Activated naive CD4-positive, alpha-beta T cell treated with anti-CD3 and anti-CD28 coated beads for 36 hours (primary cell): Measurements from ENCODE around the gene KLK14. TPM values are rescaled to one million over a fixed set of nuclear protein-coding genes. Genes with fewer than 3 reads are reported as not detected.

ENCODE experiments used
- CTCF ChIA-PET: fragments of 350-600 bp; sonication (Branson Sonifier 250); formaldehyde crosslinking; loops from one replicate; lab custom pipeline; 2021; ENCODE audit warnings: antibody characterized with exemption; lab: Charles Lee
- DNase-seq: peaks from one replicate; pipeline ENCODE4 v3.0.0-alpha.2; 2020
- H3K27ac Mint-ChIP-seq: one replicate; pipeline ENCODE4 v1.8.0; 2021; ENCODE audit warnings: mild to moderate bottlenecking, mixed read lengths
- H3K27me3 Mint-ChIP-seq: one replicate; pipeline ENCODE4 v1.8.0; 2021; ENCODE audit warnings: low read depth, mixed read lengths
- H3K36me3 Mint-ChIP-seq: one replicate; pipeline ENCODE4 v1.8.0; 2021; ENCODE audit warnings: low read depth, mixed read lengths
- H3K4me1 Mint-ChIP-seq: one replicate; pipeline ENCODE4 v1.8.0; 2021; ENCODE audit warnings: low read depth, mixed read lengths
- H3K4me3 Mint-ChIP-seq: one replicate; pipeline ENCODE4 v1.8.0; 2021; ENCODE audit warnings: mild to moderate bottlenecking, moderate library complexity, mixed read lengths
- H3K9me3 Mint-ChIP-seq: one replicate; pipeline ENCODE4 v1.8.0; 2021; ENCODE audit warnings: mixed read lengths
- intact Hi-C: fragments of 100-400 bp; cut with micrococcal nuclease; formaldehyde crosslinking; loops from one replicate; pipeline ENCODE4 v1.15.1; 2023
- total RNA-seq, 2 experiments: library from RNA; stranded (reverse); gene quantifications; one replicate each; pipeline ENCODE4 v1.2.3, GENCODE V29; 2021

Gene KLK14
- total RNA-seq, 2 experiments from 2014 or later = 0.69 to 0.79 TPM

- Mint-ChIP-seq H3K4me3 (no peak overlapping the region), H3K27ac (no peak overlapping the region), H3K9me3 (no peaks in the 10 kb centered on the region), H3K36me3 (no peaks in the 10 kb centered on the region), H3K27me3 (peaks cover 3% of the 10 kb centered on the region), H3K4me1 (no peaks in the 10 kb centered on the region)
- CTCF ChIA-PET = no interaction called here
- no peak for DNase-seq
- intact Hi-C loops = no loop called here
Measured at GRCh38 chr19:51079481-51080110, 3.1 kb downstream of the KLK14 start.

GRCh38 chr19:51078731-51079130 lies 4.0 kb downstream of the KLK14 start:
- CTCF ChIA-PET = no interaction called here
- no peaks in the 10 kb centered on the region for H3K4me1 Mint-ChIP-seq
- intact Hi-C loops = no loop called here
- no peaks in the 10 kb centered on the region for H3K36me3 Mint-ChIP-seq
- no peak for DNase-seq
- no peaks in the 10 kb centered on the region for H3K9me3 Mint-ChIP-seq
- no peak overlapping the region for H3K4me3 Mint-ChIP-seq
- H3K27me3 Mint-ChIP-seq = peaks cover 6% of the 10 kb centered on the region
- no peak overlapping the region for H3K27ac Mint-ChIP-seq

GRCh38 chr19:51078104-51078503 lies 4.6 kb downstream of the KLK14 start:
- Mint-ChIP-seq H3K27ac (no peak overlapping the region), H3K9me3 (peaks cover 6% of the 10 kb centered on the region), H3K27me3 (peaks cover 7% of the 10 kb centered on the region), H3K4me3 (no peak overlapping the region), H3K36me3 (no peaks in the 10 kb centered on the region), H3K4me1 (no peaks in the 10 kb centered on the region)
- CTCF ChIA-PET = no interaction called here
- no peak for DNase-seq
- intact Hi-C loops = no loop called here

GRCh38 chr19:51076631-51077213 lies 6.0 kb downstream of the KLK14 start:
- Mint-ChIP-seq H3K36me3 (no peaks in the 10 kb centered on the region), H3K9me3 (peaks cover 6% of the 10 kb centered on the region), H3K4me1 (no peaks in the 10 kb centered on the region), H3K27ac (no peak overlapping the region), H3K27me3 (peaks cover 7% of the 10 kb centered on the region), H3K4me3 (no peak overlapping the region)
- no peak for DNase-seq
- intact Hi-C loops = no loop called here
- CTCF ChIA-PET = interaction anchor here (0.6 kb wide), 1 partner anchor 247 kb away, joined by 4 read pairs; no protein-coding TSS in a partner anchor

GRCh38 chr19:51075998-51076397 lies 6.7 kb downstream of the KLK14 start:
- H3K36me3 Mint-ChIP-seq = no peaks in the 10 kb centered on the region
- intact Hi-C loops = no loop called here
- H3K27me3 Mint-ChIP-seq = peaks cover 7% of the 10 kb centered on the region
- H3K9me3 Mint-ChIP-seq = peaks cover 6% of the 10 kb centered on the region
- CTCF ChIA-PET = no interaction called here
- no peaks in the 10 kb centered on the region for H3K4me1 Mint-ChIP-seq
- no peak for DNase-seq
- H3K27ac Mint-ChIP-seq = no peak overlapping the region
- no peak overlapping the region for H3K4me3 Mint-ChIP-seq

GRCh38 chr19:51071095-51071405 lies 11.6 kb downstream of the KLK14 start:
- Mint-ChIP-seq H3K27me3 (peaks cover 20% of the 10 kb centered on the region), H3K4me3 (no peak overlapping the region), H3K36me3 (no peaks in the 10 kb centered on the region), H3K27ac (no peak overlapping the region), H3K9me3 (peaks cover 6% of the 10 kb centered on the region), H3K4me1 (no peaks in the 10 kb centered on the region)
- no peak for DNase-seq
- CTCF ChIA-PET = no interaction called here
- intact Hi-C loops = no loop called here

- no peak overlapping the region for H3K4me3 Mint-ChIP-seq
- no peaks in the 10 kb centered on the region for H3K36me3 Mint-ChIP-seq
- intact Hi-C loops = no loop called here
- no peak overlapping the region for H3K27ac Mint-ChIP-seq
- peaks cover 22% of the 10 kb centered on the region for H3K27me3 Mint-ChIP-seq
- DNase-seq = no peak
- H3K4me1 Mint-ChIP-seq = peaks cover 3% of the 10 kb centered on the region
- CTCF ChIA-PET = no interaction called here
- H3K9me3 Mint-ChIP-seq = peaks cover 6% of the 10 kb centered on the region
Measured at GRCh38 chr19:51070334-51071094, 12.2 kb downstream of the KLK14 start.

- H3K36me3 Mint-ChIP-seq = no peaks in the 10 kb centered on the region
- no peak overlapping the region for H3K4me3 Mint-ChIP-seq
- H3K27ac Mint-ChIP-seq = no peak overlapping the region
- DNase-seq = no peak
- CTCF ChIA-PET = interaction anchor here (0.7 to 0.9 kb wide), 2 partner anchors 53 to 92 kb away, joined by 3 read pairs; no protein-coding TSS in a partner anchor
- intact Hi-C loops = no loop called here
- H3K9me3 Mint-ChIP-seq = no peaks in the 10 kb centered on the region
- H3K27me3 Mint-ChIP-seq = peaks cover 28% of the 10 kb centered on the region
- peaks cover 3% of the 10 kb centered on the region for H3K4me1 Mint-ChIP-seq
Measured at GRCh38 chr19:51066393-51067186, 16.1 kb downstream of the KLK14 start.

GRCh38 chr19:51065221-51065960 lies 17.3 kb downstream of the KLK14 start:
- peaks cover 3% of the 10 kb centered on the region for H3K4me1 Mint-ChIP-seq
- intact Hi-C loops = no loop called here
- H3K4me3 Mint-ChIP-seq = no peak overlapping the region
- CTCF ChIA-PET = no interaction called here
- H3K27me3 Mint-ChIP-seq = peaks cover 32% of the 10 kb centered on the region
- H3K36me3 Mint-ChIP-seq = no peaks in the 10 kb centered on the region
- no peak for DNase-seq
- H3K9me3 Mint-ChIP-seq = no peaks in the 10 kb centered on the region
- H3K27ac Mint-ChIP-seq = no peak overlapping the region

- DNase-seq = no peak
- Mint-ChIP-seq H3K27ac (no peak within 1 kb of the TSS), H3K4me1 (peaks cover 3% of the 10 kb centered on the region), H3K36me3 (no peaks in the 10 kb centered on the region), H3K27me3 (peaks cover 32% of the 10 kb centered on the region), H3K9me3 (no peaks in the 10 kb centered on the region), H3K4me3 (no peak within 1 kb of the TSS)
- intact Hi-C loops = no loop called here
- CTCF ChIA-PET = no interaction called here
Measured at GRCh38 chr19:51064534-51065220, 18.0 kb downstream of the KLK14 start, which contains the start of gene KLK13. TSS of gene KLK13 (minus strand) at chr19:51065092. CDS start at chr19:51065067, 25 bp downstream.

GRCh38 chr19:51063664-51064063 lies 19.0 kb downstream of the KLK14 start:
- Mint-ChIP-seq H3K27ac (no peak overlapping the region), H3K27me3 (peaks cover 32% of the 10 kb centered on the region), H3K36me3 (no peaks in the 10 kb centered on the region), H3K4me3 (no peak overlapping the region), H3K9me3 (no peaks in the 10 kb centered on the region), H3K4me1 (peaks cover 3% of the 10 kb centered on the region)
- intact Hi-C loops = no loop called here
- CTCF ChIA-PET = no interaction called here
- DNase-seq = no peak
